Measurements from ENCODE around the gene ATP1A2. TPM values are rescaled to one million over a fixed set of nuclear protein-coding genes. Genes with fewer than 3 reads are reported as not detected.

The ATP1A2 gene
- under 0.01 TPM in 1 of 2 replicates, not detected in the other for total RNA-seq

DNA sequence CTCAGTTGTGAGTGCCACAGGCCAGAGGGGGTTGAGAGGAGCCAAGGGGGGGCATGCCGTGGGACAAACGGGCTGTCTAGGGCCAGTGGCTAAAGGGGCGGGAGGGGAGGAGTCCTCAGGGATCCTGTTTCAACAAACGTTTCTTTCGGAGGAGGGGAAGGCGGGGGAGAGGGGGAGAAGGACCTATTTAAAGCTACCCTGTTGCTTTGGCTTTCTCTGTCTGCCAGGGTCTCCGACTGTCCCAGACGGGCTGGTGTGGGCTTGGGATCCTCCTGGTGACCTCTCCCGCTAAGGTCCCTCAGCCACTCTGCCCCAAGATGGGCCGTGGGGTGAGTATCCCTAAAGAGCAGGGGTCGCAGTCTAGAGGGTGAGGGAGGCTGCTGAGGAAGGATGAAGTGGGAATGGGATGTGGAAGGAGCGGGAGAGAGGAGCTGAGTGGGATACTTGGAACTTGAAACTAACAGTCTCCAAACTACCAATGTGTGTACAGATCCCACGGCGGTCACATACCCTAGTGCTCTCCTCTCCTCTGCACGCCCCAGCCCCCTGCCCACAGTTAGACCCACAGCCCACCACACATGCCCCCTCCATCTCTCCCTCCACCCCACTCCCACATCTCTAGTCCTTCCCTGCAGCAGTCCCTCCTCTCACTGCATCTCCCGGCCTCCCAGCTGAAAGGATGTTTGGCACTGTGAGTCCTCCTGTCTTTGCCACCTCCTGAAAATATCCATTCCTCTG is at the start of gene ATP1A2:
TSS of gene ATP1A2 (plus strand) at position 215 of the 738 bp plus-strand sequence. CDS start at position 318, 103 bp downstream.

DNA sequence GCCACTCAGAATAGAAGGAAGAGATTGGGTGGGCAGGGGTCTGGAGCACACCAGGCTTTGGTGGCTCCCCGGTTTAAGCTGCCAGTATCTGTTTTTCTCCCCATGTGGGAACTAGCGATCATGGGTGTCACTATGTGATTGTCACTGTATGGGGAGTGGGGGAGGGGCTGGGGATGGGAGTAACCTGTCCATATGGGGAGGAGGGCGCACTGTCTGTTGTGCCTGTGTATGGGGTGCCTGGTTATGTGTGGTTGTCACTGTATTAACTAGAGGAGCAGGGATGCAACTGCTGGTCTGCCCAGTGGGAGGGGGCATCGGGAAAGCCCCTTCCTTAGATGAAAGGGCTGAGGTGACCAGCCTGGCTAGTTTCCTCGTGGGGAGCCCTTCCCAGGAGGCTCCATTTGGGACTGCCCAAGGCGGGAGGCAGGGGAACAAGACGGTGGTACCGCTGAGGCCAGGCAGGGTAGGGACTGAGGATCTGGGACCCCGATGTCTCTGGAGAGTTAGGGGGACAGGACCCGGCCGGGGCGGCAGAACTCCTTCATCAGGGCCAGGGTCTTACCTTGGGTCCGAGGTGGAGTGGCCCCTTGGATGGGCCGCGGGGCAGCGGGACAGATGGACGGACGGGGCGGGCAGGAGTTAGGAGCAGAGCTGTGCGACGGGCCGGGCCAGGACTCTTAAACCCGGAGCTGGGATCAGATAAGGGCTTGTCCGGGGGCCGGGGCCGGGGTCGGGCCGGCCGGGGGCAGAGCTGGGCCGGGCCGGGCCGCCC is 45.9 kb upstream of the ATP1A2 start, which contains the start of gene KCNJ10:
TSS of gene KCNJ10 (minus strand) at position 701 of the 772 bp plus-strand sequence. CDS start 27,628 bp downstream, outside the sequence.

DNA sequence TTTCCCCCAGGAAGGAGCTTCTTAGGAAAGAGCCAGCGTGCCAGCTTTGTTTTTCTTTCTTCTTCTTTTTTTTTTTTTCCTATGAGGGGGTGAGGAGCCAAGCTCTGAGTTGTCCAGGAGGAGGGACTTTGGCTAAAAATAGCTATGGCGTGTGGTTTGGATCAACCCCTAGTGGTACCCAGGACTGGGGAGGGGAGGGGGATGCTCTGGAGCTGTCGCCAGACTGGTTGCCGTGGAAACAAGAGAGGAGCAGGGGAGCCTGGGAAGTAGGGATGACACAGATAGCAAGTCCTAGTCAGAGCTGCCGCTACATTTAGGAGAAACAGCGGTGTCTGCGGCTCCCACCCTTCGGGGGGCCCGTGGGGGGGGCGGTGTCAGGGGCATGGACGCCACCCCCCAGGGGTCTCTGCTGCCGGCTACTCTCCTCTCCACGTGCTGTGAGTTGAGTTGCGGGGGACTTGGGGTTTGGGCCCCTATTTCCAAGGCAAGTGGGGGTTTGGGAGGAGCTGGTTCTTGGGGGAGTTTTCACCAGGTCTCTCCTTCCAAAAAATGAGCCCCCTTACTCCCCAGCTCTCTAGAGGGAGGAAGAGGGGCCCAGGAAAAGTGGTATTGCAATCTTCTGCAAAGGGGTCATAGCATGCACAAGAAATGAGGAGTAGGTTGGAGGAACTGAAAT is 34.2 kb upstream of the ATP1A2 start, which contains the start of gene KCNJ9:
TSS of gene KCNJ9 (plus strand) at position 278 of the 676 bp plus-strand sequence. CDS start 2,493 bp downstream, outside the sequence.

DNA sequence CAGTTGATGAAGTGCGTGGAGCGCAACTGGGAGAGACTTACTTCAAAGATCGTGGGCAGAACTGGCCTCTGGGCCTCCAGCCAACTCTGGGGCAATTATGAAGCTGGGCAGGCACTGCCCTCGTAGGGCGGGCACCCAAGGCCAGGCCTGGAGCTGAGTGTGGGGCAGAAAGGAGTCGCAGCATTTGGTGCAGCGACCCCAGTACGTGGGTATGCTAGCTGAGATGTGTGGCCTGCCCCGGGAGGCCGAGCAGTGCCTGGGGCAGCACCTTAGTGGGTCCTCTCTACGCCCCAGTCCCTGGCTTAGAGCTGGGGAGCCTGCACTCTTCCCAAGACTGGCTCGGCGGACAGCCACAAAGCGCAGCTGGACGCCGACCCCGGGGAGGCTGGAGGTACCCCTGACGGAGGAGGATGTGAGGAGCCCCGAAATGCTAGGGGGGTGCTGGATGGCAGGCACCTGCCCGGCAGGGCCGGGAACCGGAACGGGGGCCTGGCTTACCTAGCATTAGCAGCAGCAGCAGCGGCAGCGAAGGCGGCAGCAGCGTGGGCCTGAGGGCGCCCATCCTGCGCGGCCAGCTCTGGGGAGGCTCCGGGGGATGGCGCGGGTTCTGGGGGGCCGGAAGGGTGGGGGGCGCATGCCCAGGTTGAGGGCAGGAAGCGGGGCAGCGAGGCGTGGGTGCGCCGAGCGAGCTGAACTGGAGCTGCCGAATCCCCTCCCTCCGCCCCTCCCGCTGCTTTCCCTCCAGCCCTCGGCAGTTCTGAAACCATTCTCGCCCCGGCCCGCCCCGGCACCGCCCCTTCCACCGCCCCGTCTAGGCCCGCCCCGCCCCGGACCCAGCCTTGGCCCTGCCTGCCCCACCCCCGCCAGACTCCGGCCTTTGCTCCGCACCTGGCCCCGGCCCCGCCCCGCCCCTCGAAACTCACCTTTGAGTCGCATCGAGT is 17.4 kb upstream of the ATP1A2 start, which contains the start of gene IGSF8:
TSS of gene IGSF8 (minus strand) at position 709 of the 941 bp plus-strand sequence. CDS start at position 562, 147 bp downstream.

DNA sequence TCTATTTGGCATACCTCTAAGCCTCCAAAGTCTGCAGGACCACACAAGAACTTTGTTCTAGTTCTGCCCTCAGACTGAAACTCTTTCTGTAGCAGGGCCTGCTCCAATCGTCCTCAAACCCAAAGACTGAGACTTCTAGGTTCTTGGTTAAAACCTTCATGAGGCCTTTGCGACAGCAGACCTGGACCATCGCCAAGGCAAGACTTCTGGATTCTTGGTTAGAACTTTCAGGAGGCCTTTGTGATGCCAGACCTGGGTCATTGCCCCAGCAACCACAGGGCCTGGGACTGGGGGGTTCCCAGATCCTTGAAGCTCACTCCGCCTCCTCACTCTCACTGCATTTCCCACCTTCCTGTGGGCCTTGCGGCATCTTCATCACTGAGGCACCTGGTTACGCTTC is 35.7 kb downstream of the ATP1A2 start, which contains the start of gene ATP1A4:
TSS of gene ATP1A4 (plus strand) at position 301 of the 400 bp plus-strand sequence. CDS start 438 bp downstream, outside the sequence.

DNA sequence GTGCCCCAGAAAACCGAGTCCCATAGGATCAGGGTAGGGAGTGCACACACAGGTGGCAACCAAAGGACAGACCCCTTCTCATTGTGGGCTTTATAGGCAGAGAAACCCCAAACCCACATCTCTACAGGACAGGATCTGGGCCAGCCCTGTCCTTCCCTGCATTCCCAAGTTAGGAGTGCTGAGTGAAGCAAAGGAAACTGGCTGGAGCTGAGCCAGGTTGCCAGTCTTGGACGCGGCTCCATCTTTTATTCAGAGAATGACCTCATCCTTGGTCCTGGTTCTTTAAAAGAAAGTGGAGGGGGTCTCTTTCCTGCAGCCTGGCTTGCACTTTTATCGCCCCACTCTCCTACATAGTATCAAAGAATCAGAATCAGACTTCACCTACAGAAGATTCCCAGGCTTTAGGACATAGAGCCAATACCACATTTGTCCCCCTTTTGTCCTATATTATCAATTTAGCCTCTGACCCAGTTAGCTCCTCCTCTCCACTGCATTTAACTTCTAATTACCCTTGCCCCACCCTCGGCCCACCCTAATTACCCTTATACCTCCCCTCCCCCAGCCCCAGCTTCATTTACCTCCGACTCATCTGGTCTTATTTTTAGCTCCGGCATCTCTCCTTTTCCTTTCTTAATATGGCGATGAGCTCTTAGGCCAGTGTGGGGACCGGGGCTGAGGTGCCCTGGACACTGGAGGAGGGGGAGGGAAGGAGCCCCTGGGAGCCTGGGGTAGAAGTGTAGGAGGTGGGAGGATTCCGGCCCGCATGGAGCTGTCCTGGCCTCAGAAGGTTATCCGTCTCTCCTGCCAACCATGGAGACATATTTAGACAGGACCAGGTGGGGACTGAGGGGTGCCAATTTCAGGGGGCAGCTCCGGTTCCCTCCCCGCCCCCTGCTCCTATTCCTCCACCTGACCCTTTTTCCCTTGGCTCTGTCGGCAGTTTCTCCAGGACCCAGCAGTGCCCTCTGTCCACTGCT is 74.4 kb downstream of the ATP1A2 start, which contains the start of gene CASQ1:
TSS of gene CASQ1 (plus strand) at position 927 of the 977 bp plus-strand sequence. CDS start 177 bp downstream, outside the sequence.

Other genes with a start within 250 kb of the ATP1A2 start
- 1.1 and 1.2 TPM in 2 replicates for gene CFAP45, start 215.6 kb upstream of the ATP1A2 start, total RNA-seq
- gene TAGLN2, start 190.3 kb upstream of the ATP1A2 start, total RNA-seq = 268 and 1,244 TPM in 2 replicates
- gene IGSF9, start 170.1 kb upstream of the ATP1A2 start, total RNA-seq = 7.7 and 9.0 TPM in 2 replicates
- 4.7 and 6.8 TPM in 2 replicates for gene SLAMF9, start 161.5 kb upstream of the ATP1A2 start, total RNA-seq
- gene PIGM, start 83.8 kb upstream of the ATP1A2 start, total RNA-seq = 2.7 and 6.8 TPM in 2 replicates
- gene KCNJ10, start 45.6 kb upstream of the ATP1A2 start, total RNA-seq = not detected in 2 replicates
- not detected in 2 replicates for gene KCNJ9, start 34.2 kb upstream of the ATP1A2 start, total RNA-seq
- gene IGSF8, start 17.1 kb upstream of the ATP1A2 start, total RNA-seq = 25.1 and 25.8 TPM in 2 replicates
- gene ATP1A4, start 35.8 kb downstream of the ATP1A2 start, total RNA-seq = 2.4 and 13.0 TPM in 2 replicates
- 0.76 and 2.4 TPM in 2 replicates for gene CASQ1, start 74.8 kb downstream of the ATP1A2 start, total RNA-seq
- gene PEA15, start 89.6 kb downstream of the ATP1A2 start, total RNA-seq = 78.1 and 121 TPM in 2 replicates
- gene DCAF8, start 146.8 kb downstream of the ATP1A2 start, total RNA-seq = 80.0 and 102 TPM in 2 replicates
- 30.2 and 63.1 TPM in 2 replicates for gene PEX19, start 169.4 kb downstream of the ATP1A2 start, total RNA-seq
- 259 and 297 TPM in 2 replicates for gene COPA, start 227.5 kb downstream of the ATP1A2 start, total RNA-seq
- gene NCSTN, start 227.6 kb downstream of the ATP1A2 start, total RNA-seq = 108 and 145 TPM in 2 replicates